Measurements from ENCODE around the gene GP1BB.

Gene GP1BB

GRCh38 chr22:19767427-19768341, 44.3 kb downstream of the GP1BB start:
- DNase-seq: no peak

GRCh38 chr22:19769393-19769715, 46.0 kb downstream of the GP1BB start:
- no peak for DNase-seq

GRCh38 chr22:19770349-19771220, 47.2 kb downstream of the GP1BB start:
- no peak for DNase-seq

GRCh38 chr22:19772422-19772672, 49.0 kb downstream of the GP1BB start:
- no peak for DNase-seq

- DNase-seq: no peak
Observed at GRCh38 chr22:19772673-19773469, 49.5 kb downstream of the GP1BB start.

- DNase-seq: no peak
Observed at GRCh38 chr22:19773470-19774040, 50.2 kb downstream of the GP1BB start.

Measured in NCI-H2171 treated with DMSO at 0.1 percent for 48 hours (cell line).